Right lobe of liver (tissue), 4 donors: ENCODE data around the gene ZNF117.

Source experiments
- CTCF ChIP-seq, 4 donors: fragments of 200-600 bp in 3 of 4; fragments of 450-650 bp in 1 of 4; IDR thresholded peaks; one replicate each; pipeline versions ENCODE4 v1.5.1 to v1.8.0; 2016 to 2022; ENCODE audit warnings: antibody characterized with exemption in 4 of 4, mild to moderate bottlenecking in 2 of 4
- POLR2A ChIP-seq: fragments of 450-650 bp; IDR thresholded peaks from one replicate; pipeline ENCODE4 v1.6.1; 2017; ENCODE audit warnings: antibody characterized with exemption, mild to moderate bottlenecking
- donor health status: DM: no; HTN: no; CAD: no.
- donor health status: DM: no; HTN: no; CAD: no.
- donor health status: DM: no; HTN: yes; CAD: no.

GRCh38 chr7:64934478-64934877 is 56.4 kb downstream of the ZNF117 start:
- TF ChIP-seq CTCF (IDR thresholded peaks at IDR 0.05) (no peak), POLR2A (no peak)
